ENCODE measurements around the gene MAML3.

DNA sequence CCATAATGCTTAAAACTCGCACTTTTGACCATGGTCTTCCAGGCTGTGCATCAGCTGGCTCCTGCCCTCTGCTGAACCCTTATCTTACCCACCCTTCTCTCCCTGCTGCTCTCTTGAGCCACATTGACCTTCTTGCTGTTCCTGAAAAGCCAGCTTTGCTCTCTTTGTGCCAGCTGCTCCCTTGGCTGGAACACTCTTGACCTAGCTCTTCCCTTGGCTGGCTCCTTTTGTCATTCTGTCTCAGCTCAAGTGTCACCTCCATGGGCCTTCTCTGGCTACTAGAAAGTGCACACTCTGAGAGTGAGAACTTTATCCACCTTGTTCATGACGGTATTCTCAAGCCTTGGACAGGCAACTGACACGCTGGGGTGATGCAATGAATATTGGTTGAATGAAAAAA, 376.2 kb downstream of the MAML3 start:
- TF ChIP-seq, protein P1, sequence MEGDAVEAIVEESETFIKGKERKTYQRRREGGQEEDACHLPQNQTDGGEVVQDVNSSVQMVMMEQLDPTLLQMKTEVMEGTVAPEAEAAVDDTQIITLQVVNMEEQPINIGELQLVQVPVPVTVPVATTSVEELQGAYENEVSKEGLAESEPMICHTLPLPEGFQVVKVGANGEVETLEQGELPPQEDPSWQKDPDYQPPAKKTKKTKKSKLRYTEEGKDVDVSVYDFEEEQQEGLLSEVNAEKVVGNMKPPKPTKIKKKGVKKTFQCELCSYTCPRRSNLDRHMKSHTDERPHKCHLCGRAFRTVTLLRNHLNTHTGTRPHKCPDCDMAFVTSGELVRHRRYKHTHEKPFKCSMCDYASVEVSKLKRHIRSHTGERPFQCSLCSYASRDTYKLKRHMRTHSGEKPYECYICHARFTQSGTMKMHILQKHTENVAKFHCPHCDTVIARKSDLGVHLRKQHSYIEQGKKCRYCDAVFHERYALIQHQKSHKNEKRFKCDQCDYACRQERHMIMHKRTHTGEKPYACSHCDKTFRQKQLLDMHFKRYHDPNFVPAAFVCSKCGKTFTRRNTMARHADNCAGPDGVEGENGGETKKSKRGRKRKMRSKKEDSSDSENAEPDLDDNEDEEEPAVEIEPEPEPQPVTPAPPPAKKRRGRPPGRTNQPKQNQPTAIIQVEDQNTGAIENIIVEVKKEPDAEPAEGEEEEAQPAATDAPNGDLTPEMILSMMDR (IDR thresholded peaks at IDR 0.05; ENCODE audit: insufficient read depth, low read depth, low read length), result no peak
- TF ChIP-seq EZH2 (IDR thresholded peaks at IDR 0.05; ENCODE audit: insufficient read depth, low read length), result no peak

Data from astrocyte (in vitro differentiated cells and primary cell).